AG08395 (cell line): Measurements from ENCODE around the gene KRT2.

ENCODE experiments used
- DNase-seq: peaks from one replicate; pipeline ENCODE4 v3.0.0; 2012; ENCODE audit warnings: mixed read lengths, low spot score

The KRT2 gene

DNA sequence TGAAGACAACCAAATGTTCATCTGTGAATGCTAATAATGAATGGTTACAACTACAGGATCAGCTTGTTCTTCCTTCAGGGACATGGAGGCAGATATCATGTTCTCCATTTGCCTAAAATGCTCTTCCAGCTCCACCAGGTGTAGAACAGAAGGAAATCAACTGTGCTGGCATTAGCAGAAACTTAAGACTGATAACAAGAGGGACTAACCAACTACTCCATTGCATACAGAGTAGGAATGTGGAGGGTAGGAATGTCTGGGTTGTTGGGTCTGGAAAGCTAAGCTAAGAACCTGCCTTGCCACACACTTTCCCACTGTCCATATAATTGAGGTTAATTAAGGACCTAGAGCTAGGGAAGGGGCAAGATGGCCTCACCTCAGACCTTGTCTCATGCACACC, 11.4 kb upstream of the KRT2 start:
- no peak for DNase-seq

DNA sequence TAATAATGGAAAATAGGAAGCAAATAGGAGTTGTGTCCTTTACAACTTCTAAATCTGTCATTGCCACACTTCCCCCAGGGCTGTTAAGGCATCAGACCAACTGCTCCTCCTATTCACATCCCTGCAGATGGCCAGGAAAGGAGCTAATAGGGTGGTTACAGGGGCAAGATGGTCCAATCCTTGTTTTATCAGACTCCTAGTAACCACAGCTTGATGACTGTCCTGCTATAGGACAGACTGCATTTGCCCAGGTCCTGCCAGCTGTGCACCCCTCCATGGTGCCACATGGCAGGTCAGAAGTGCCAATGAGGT, 10.9 kb upstream of the KRT2 start:
- no peak for DNase-seq

DNA sequence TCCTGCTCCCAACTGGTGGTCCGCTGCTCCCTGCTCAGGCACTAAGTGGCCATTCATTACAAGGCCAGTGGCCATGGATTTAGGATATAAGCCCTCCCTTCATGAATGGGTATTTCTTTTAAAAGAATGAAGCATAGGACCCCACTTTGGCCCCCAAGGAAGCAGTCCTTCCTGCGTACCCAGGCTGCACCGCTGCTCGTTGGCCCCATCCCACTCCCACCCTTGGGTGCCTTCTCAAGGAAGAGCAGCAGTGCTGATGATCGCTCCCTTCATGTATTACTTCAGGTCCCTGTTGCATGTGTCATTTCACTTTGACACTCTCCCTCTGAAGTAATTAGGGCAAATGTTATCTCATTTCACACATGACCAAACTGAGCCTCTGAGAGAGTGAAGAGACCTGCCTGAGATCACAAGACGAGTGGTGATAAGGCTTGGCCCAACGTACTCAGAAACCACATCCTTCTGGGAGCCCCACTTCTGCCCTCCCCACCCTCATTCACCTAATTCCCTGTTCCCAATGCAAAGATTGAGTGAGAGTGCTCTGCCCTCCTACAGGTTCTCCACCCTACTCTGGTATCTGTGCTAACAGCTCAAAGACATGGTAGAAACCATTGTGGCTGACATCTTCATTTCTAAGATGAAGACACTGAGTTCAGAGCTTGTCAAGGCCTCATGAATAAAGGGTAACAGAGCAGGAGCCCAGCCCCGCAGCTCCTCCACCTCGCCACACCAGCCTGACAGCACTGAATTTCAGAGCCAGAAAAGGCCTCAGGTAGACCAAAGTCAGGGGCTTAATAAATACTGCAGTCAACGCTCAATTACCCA, 10.3 kb upstream of the KRT2 start:
- no peak for DNase-seq

DNA sequence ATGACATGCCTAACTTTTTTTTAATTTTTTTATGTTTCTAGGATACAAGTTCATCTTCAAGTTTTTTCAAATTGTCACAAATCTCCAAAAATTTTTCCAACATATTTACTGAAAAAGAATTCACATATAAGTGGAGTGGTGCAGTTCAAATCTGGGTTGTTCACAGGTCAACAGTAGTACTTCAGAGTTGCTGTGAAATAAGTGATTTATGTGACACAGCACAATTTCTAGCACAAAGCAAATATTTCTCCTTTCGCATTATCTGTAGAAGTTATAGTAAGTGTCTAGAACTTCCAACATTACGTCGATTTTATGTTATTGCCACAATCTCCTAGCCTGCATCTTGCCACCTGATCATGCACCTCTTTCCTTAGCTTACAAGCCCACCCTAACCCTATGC, 9.7 kb upstream of the KRT2 start:
- DNase-seq, result no peak

DNA sequence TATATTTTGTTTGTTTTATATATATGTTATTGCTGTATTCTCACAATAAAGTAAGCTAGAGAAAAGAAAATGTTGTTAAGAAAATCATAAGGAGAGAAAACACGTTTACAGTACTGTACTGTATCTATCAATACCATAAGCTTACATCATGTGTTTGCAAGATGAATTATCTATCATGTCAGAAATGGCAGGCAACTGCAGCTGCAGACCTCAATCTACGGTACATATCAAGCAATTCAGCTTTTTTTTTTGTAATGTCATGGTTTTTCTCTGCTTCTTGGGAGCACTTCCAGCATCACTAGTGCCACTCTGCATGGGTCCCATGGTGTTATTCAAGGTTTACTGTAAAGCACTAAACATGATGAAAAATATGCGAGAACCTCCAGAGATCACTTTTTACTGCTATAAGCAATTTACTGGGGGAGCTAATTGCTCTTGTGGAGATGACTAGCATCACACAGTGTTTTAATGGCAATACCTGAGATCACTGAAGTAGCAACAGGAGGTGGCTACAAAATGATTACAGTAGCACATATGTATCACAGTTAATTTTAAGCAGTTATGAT, 9.0 kb upstream of the KRT2 start:
- no peak for DNase-seq

DNA sequence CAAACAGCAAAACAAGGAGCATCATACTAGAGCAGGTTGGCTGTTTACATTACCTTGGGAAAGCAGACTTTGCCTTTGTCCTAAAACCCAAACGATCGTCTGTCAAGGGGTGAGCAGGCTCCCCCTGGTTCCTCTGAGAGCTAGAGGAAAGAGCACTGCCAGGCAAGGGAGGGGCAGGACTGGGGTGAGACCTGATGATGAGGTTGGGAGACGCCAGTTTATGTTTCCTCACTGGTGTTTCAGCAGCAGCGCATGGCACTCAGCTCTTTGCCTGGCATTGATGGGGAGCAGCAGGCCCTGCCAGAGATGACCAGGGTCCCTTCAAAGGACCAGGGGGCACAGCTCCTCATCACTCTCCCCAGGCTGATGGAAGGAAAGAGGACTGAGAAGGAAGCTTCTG, 7.9 kb upstream of the KRT2 start:
- no peak for DNase-seq

DNA sequence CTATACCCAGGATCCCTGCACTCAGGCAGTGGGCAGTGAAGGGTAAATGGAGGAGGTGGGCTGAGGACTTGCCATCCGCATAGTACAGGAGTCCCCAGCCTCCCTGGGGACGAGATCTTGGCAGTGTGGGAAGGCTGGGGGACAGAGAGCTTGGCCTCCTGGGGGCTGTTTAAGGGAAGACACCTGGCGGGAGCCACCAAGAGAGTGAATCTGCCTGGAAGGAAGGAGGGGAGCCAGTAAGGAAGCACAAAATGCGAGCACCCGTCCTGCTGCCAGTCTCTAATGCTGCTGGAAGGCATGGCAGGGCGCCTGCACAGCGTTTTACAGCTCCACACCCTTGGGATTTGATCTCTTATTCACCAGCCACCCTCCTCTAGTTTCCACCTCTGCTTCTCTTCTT, 7.4 kb upstream of the KRT2 start:
- no peak for DNase-seq

DNA sequence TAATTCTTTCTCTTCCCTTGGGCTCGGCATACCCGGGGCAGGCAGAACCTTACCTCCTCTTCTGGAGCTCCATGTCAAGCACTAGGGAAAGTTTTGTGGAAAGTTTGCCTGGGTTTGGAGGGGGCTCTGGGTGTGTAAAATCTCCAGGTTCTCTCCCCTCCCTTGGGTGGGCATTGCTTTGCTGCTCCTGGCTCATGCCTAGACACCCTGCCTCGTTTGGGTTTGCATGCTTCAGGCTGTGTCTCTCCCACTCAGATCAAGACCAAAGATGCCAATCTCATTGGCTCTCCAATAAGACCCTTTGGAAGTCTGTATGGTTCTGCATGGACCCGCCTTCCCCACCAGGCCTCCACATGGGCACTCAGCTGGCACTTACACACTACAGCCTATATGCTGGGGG, 6.2 kb upstream of the KRT2 start:
- DNase-seq, result no peak

DNA sequence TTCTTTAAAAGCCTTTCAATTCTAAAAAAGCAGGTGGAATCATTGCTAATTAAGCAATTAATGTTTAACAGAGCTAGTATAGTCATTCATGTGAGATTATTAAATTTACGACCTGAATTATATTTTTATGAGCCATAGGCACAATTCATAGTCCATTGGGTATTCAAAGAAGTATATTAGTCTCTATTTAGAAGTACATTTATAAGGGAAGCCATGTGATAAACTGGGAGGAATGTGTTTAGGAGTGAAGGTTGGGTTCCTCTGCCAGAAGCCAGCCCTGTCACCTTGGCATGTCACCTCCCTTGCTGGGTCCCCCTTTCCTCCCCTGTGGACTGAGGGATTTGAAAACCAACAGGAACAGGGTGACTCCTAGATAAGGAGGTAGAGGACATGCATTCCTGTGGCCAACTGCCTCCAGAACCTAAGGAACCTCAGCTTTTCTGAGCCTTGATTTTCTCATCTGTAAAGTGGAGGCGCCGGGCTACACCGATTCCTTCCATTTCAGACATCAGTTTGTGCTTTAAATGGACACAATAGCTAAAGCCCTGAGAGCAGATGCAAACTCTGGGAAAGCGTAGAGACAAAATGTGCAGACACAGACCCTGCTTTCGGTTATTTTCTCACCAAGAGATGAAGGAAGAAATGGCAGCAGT, 5.4 kb upstream of the KRT2 start:
- no peak for DNase-seq

DNA sequence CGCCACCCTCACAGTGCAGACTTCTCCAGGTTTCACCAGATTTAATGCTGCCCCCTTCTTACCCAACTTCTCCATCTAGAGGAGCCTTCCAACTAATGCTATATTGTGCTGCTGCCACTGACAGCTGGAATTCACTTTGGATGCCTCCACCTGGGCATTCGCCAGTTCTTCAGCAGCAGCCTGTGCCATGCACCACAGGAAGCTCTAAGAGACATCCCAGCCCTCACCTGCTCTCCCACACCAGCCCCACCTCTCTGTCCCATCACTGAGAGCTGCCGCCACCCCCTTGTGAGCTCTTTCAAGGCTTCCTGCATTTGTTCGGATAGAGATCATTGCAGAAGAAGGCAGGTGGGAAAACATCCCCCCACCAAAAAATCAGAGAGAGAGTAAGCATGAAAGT, 4.6 kb upstream of the KRT2 start:
- DNase-seq, result no peak

DNA sequence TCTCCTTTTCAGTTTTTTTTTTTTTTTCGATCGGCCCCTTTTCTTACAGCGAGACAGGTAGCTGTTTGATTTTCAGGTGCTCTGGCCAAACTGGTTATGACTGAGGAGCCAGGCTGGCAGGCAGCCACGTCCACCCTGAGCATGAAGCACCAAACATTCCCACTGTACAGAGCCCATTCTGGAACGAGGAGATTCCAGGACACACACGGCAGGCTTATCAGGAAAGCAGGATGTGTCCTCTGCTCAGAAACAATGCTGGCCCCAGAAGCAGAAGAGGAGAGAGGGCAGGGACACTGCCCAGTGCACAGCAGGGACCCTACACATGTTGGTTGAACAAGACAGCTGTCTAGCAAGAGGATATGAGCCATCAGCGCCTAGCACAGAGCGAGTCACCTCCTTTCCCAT, 3.7 kb upstream of the KRT2 start:
- no peak for DNase-seq

DNA sequence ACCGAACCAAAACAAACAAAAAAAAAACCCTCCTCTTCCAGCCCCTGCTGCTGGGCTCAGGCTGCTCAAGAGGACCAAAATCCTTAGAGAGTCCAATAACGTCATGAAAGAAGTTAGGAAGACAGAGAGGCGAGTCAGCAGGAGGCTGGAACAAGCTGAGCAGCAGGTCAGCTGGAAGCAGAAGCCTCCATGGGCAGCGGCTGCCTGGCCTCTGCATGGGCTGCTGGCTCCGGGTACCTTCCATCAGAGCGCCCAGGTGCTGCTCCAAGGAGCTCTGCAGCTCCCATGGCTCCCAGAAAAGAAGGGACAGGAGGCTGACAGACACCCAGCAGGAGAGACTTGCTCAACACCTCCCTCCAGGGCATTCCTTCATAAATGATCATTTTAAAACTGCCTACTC, 3.2 kb upstream of the KRT2 start:
- no peak for DNase-seq

DNA sequence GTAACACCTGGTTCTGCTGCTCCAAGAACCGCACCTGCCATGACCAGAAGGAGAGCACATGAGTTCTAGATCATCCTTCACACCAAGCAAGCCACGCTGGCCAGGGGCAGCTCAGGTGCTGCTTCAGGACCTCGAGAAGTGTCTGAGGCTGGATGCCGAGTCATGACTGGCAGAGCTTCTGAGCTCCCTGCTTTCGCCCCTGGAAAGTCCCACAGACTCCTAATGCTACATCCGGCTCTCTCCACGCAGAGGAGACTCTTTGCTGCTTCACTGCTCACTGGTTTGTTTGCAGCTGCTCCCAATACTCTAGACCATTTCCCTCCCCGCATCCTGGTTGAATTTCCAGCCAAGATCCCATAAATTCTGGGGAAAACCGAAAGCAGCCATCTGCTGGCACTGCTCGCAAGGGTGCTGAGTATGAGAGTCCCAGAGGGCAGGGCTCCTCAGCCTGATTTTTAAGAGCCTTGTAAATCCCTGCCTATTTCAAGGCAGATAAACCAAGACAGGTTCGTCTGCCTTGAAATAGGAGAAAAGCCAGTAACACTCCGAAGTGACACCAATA, 1.4 kb downstream of the KRT2 start:
- peak; percentile 9 for DNase-seq

DNA sequence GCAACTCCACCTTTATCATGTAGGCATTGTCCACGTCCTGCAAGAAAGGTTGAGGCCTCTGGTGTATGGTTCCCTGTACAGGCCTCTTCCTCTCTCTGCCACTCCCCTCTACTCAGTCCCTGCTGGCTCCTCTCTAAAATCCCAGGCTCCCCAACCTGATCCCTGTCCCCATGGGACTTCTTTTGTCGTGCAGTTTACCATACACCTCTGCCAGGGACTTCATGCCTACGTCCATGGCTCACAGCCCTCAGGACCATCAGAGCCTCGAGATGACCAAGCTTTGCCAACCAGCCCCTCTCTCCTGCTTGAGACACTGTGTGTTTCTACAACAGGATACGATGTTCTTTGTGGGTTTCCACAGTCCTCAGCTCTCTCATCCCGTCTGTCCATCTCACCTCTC, 2.9 kb downstream of the KRT2 start:
- DNase-seq, result no peak

DNA sequence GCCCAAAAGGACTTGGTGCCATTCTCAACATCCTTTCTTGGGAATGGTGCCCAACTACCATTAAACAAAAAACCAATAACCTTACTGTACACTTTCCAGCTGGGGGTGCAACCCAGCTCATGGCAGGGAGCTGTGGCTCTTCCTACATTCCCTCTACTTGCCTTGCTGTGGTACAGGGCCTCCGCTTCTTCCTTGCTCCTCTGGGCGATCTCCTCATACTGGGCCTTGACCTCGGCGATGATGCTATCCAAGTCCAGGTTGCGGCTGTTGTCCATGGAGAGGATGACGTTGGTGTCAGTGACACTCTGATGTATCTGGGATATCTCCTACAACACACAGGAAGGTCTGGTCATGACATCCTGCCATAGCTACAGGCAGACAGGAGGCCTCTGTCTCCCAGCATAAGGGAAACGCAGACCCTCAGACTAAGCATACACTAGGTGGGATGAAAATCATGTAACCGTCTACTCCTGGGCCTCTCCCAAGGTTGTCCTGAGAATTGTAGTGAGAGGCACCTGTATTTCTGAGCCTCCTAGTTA, 3.9 kb downstream of the KRT2 start:
- no peak for DNase-seq

DNA sequence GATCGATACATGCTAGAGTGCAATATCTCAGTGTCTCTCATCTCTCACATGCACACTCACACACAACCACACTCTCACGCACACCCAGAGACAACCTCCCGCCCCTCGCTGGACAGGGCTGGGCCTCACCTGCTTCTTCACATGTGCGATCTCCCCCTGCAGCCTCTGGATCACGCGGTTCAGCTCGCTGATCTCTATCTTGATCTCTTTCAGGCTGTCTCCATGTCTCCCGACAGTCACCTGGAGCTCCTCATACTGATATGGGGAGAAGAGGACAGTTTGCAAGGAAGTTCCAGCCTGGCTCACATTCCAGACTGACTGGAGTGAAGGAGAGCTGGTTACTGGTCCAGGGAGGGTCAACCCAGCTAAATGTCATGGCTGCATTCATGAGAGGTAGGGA, 4.4 kb downstream of the KRT2 start:
- DNase-seq, result no peak

DNA sequence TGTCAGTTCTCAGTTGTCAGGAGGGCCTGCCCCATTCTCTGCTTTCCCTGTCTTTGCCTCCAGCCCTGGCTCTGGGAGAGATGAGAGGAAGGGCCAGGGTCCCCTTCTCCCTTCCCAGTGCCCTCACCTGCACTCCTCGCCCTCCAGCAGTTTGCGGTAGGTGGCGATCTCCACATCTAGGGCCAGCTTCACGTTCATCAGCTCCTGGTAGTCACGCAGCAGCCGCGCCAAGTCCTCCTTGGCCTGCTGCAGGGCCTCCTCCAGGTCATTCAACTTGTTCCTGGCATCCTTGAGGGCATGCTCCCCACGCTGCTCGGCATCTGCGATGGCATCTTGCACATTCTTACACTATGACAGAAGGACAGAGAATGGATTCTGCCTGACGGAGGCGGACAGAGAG, 5.4 kb downstream of the KRT2 start:
- no peak for DNase-seq

DNA sequence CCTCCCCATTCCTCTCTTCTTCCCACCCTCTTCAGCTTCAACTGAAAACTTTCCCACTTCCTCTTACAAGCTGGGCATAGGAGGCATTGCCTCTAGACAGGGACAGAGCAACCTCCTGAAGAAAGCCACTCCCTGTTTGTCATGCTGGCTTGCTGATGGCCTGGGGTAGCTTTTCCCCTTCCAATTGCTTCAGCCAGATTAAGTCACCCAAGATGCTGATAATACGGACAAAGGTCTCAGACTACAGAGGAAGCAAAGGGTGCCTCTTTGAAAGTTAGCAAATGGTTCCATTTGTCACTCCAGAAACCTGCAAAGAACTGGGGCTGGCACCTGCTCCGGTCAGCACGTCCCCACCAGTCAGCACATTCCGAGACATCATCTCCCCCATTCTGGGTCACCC, 6.0 kb downstream of the KRT2 start:
- no peak for DNase-seq

DNA sequence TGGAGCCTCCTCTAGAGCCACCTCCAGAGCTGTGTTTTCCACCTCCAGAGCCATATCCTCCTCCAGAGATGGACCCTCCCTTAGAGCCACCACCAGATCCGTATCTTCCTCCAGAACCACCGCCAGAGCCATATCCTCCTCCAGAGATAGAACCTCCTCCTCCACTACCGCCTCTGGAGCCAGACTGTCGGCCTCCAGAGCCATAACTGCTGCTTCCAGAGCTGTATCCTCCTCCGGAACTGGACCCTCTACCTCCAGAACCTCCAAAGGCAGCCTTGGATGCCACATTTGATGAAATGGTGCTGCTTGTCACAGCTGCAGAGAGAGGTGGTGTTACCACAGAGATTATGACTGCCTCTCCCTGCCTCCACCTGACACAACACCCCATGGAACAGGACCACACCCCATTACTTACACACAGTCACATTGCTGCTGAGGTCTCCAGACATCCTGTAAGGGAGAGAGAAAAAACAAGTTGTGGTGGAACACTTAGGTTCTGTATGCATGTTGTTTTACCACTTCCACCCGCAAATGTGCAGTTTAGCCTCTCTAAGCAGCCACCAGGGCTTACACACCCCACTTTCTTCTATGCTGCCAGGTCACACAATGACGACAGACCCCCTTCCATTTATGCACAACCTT, 6.8 kb downstream of the KRT2 start:
- DNase-seq, result no peak

DNA sequence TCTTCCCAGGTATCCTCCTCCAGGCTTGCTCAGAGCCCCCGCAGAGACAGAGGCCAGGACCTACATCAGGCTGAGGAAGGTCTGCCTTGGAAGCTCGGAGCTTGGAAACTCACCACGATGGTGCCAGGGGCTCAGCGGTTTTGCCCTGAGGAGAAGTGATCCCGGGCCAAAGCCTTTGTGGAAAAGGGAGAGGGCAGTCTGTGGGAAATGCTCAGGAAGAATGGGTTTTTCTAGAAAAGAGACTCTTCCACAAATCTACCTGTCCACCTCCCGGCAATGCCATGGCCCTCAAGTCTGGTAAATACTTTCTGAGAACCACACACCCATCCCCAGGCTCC, 8.0 kb downstream of the KRT2 start:
- DNase-seq, result no peak

DNA sequence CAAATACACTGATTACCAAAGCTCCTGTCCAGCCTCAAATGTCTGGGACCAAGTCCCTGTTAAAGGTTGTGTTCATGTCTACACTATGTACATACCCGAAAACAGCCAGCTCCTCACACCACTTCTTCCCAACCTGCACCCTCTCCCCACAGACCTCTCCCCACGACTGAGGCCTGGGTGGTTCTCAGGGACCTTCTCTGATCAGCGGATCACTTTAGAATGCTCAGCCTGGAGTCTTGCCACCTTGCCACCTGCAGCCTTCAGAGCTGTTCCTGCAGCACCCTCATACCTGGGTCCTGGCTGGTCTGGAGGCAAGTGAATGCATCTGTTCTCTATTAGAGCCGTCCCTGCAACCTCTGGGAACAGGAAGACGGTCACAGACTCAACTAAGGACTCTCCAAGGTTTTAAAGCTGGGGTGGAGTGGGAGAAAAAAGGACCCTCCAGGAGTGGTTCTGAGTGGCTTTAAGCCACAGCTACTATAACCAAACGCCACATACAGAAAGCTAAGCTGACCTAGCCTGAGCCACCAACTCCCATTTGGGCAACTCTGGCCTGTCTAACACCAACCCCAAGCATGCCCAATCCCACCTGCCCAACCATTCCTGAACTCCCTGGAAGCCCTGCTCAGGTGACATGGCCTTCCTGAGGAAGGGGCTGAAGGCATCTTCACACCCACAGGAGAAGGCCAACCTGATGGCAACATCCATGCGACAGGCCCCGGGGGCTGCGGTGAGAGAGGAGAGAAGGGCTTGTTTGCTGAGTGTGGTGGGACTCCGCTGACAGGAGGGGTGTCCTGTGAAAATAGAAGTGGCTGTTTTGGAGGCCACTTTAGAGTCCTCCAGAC, 8.6 kb downstream of the KRT2 start:
- DNase-seq, result no peak

DNA sequence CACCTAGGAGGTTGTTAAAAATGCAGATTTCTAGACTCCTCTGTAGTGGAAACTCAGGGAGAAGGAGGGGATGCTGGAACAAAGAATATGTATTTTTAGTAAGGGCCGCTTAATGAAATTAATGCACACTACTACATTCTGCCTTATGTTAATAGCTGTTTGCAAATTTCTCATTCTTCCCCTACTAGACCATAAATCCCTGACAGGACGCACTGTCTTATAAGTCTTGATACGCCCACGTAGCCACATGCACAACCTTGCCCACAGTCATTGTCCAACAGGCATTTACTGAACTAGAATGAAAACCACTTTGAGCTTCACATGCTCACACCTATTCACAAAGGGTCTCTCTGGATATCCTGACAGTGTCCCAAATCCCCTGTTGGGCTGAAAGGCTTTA, 10.5 kb downstream of the KRT2 start:
- DNase-seq, result no peak
